Measurements from ENCODE around the gene STT3B.

DNA sequence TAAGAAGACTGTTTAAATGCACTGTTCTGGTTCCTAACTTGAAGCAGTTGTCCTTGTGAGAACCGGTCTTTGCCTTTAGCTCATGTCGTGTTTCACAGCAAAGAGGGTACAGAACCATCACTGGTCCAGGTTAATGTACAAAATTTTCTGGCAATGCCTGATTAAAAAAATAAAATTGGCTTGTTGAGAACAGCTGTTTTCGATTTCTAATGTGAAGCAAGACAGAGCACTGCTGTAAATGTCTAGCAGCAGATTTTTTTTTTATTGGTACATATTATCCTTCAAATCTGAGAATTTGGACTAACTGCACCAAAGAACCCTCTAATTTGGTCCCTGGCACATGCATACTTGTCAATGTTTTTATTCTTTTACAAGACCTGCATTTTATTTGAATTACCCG, 103.3 kb downstream of the STT3B start:
- TF ChIP-seq, protein P1, sequence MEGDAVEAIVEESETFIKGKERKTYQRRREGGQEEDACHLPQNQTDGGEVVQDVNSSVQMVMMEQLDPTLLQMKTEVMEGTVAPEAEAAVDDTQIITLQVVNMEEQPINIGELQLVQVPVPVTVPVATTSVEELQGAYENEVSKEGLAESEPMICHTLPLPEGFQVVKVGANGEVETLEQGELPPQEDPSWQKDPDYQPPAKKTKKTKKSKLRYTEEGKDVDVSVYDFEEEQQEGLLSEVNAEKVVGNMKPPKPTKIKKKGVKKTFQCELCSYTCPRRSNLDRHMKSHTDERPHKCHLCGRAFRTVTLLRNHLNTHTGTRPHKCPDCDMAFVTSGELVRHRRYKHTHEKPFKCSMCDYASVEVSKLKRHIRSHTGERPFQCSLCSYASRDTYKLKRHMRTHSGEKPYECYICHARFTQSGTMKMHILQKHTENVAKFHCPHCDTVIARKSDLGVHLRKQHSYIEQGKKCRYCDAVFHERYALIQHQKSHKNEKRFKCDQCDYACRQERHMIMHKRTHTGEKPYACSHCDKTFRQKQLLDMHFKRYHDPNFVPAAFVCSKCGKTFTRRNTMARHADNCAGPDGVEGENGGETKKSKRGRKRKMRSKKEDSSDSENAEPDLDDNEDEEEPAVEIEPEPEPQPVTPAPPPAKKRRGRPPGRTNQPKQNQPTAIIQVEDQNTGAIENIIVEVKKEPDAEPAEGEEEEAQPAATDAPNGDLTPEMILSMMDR (IDR thresholded peaks at IDR 0.05): no peak
- TF ChIP-seq ZFX (IDR thresholded peaks at IDR 0.05; ENCODE audit: borderline replicate concordance): no peak

All from 22Rv1 (cell line).